ENCODE results near the gene HPCAL1.
A peak's percentile ranks its signal among the peaks of the same experiment; 100 is the strongest.

The HPCAL1 gene

DNA sequence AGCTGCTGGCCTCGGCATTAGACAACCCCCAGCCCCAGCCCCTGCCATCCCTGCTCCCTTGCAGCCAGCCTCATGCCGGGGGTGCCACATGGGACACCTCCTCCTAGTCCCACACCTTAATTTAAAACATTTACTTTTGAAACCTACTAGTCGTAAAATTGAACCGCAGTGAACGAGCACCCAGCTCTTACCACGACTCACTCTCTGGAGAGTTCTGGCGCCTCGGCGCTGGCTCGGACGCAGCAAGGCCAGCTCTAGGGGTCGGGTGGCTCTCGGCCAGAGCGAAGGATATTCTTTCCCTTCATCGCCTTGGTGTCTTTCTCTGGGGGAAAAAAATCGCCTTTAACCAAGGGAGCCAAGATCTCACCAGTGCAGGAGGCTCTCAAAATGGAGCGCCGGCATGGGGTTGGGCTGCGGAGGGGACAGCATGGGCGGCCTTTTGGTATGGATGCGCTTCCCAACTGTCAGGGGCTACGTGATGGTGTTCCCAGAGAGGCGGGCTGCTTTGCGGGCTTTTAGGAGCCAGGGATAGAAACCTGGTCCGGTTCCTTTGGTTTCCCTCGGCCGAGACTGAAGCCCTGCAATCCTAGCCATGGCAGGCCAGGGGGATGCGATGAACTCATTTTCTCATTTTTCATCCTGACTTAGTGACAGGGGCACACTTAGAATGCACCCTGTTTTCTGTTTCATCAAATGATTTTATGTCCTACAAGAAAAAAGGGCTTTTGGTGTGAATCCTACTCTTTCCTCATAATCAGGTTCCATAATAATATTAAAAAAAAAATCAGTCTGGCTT lies 2.0 kb downstream of the HPCAL1 start:
- no peak for DNase-seq

DNA sequence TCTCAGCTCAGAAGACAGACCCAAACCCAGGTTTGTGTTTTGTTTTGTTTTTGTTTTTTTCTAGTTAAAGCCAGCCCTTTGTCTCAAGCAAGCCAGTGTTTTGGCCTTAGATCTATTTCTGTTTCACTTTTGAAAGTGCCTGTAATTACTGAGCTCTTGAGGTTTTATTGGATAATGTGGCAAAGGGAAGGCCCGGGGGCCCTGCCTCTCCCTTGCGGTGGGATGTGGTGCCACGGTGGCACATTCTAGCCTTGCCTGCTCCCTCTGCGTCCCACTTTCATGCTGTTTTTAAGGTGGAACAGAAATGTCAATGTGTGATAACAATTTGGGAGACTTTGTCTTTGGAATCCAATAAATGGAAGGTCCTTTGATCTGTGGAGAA lies 2.5 kb downstream of the HPCAL1 start:
- DNase-seq, result peak; percentile 77

DNA sequence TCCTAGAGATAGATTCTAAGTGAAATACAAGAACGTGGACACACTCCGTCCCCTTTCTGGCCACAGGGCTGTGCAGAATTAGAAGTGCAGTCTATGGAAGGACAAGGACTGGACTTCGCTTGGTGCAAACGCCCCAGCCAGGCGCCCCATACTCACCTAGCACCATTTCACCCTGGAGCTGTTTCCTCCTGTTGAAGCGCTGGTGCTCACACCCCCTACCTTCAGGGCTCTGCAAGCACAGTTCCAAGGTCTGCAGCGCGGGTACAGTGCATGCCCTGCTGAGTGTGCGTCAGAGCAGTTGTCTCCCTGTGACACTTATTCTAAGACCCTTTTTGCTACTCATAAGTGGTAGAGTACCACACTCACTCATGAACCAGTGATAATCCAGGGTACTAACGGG lies 3.0 kb downstream of the HPCAL1 start:
- DNase-seq, result peak; percentile 24

DNA sequence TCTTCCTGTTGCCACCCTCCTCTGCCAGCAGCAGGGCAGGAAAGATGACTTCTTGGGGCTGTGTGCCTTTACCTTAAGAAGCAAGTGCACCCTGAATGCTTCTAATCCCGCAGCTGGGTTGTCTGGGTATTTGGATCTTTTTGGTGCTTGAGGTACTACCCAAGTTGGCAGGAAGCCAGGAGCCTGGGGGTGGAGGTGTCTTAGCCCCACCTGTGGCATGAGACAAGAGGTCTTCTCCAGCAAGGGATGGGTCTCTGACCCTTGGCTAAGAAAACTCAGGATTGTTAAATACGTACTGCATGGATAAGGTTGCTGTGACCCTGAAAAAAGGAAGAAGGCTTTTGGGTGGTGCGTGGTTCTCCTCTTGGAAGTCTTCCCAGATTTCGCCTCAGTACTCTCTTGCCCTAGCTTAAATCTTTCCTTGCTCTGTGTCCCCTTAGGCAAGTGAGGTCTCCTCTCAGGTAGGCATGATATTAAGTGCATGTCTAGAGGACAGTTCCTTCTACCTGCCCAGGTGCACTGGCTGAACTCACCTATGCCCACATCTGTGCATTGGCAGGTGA lies 4.3 kb downstream of the HPCAL1 start:
- DNase-seq, result no peak

DNA sequence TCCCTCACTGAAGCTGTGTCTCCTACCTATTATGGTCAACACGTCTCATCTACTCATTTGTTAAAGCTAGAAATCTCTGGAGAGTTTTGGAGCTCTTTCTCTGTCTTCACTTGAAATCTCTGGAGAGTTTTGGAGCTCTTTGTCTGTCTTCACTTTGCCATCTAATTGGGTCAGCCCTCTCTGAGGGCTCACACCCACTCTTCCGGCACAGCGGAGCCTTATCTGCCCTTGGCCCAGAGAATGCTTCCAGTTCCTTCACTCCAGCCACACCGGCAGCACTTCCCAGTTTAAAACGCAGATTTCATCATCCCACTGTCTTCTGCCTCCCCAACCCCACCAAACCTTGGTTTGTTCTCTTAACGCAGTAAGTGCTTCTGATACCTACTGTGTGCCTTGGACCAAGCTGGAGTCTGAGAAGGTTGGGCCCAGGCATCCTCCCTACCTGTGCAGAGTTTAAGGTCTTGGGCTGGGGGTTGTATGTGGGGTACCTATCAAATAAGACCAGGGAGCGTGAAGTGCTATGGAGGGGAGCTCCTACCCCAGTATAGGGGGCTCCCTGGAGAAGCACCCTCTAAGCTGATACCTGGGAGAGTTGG lies 5.0 kb downstream of the HPCAL1 start:
- DNase-seq, result no peak

DNA sequence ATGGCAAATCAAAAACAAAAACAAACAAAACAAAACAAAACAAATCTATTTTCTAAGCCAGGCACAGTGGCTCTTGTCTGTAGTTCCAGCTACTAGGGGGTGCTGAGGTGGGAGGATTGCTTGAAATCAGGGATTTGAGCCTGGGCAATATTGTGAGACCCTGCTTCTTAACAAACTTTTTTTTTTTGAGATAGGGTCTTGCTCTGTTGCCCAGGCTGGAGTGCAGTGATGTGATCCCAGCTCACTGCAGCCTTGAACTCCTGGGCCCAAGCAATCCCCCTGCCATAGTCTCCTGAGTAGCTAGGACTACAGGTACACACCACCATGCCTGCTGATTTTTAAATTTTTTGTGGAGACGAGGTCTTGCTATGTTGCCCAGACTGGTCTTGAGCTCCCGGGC lies 6.2 kb downstream of the HPCAL1 start:
- no peak for DNase-seq

DNA sequence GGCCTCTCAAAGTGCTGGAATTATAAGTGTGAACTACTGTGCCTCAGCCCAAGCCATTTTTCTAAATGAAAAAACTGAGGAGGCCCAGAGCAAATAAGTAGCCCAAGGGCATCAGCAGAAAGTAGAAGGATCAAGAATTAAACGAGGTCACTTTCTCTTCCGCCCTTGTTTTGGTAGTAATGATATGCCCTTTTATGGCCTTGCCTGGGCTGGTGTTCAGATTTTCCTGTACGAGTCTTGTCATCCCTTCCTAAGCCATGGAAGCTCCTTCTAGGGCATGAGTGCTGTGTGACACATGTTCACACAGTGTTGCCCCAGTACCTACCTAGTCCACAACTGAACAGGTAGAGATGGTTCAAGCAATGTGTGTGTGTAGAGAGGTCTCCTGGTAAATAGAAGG lies 6.6 kb downstream of the HPCAL1 start:
- no peak for DNase-seq

DNA sequence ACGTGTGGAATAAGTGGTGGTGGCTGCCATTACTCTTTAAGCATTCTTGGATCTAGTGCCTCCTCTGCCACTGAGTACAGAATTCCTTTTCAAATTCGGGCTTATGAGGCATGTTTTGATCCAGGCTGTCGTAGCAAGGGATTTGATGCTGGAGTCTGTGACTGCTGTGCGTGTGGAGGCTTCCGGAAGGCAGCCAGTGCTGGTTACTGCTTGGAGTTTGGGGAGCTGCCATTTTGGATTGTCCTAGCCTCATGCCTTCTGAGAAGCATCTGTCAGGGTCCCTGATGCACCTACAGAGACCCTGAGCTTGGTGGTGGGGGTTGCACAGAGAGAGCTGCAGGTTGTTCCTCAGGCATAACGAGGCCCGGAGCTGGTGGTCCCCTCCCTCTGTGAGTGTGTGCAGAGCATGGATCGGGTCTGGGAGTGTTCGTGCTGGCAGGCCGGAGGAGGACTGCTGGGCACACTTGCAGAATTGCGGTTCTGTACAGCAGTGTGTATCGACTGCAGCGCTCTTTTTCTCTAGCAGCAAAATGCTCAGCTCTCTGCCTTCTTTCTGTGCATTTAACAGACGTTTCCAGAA lies 7.7 kb downstream of the HPCAL1 start:
- DNase-seq, result no peak

DNA sequence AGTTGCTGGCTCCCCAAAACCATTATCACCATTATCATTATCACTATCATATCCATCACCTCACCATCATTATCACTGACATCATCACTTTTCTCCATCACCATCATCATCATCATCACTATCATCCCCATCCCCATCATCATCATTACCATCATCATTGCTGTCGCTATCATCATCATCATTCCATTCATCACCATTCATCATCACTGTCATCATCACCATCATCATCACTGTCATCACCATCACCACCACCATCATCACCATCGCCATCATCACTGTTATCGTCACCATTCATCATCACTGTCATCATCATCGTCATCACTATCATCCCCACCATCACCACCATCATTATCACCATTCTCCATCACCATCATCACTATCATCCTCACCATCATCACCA lies 9.0 kb downstream of the HPCAL1 start:
- DNase-seq, result no peak

DNA sequence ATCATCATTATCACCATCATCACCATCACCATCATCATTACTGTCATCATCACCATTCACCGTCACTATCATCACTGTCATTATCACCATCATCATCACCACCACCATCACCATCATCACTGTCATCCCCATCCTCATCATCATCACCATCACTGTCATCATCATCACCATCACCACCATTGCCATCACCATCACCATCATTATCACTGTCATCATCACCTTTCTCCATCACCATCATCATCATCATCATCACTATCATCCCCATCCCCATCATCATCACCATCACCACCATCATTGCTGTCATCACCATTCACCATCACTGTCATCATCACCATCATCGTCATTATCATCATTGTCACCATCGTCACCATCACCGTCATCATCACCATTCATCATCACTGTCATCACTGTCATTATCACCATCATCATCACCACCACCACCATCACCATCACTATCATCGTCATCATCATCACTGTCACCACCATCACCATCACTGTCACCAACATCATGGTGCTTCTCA lies 9.8 kb downstream of the HPCAL1 start:
- DNase-seq, result no peak

DNA sequence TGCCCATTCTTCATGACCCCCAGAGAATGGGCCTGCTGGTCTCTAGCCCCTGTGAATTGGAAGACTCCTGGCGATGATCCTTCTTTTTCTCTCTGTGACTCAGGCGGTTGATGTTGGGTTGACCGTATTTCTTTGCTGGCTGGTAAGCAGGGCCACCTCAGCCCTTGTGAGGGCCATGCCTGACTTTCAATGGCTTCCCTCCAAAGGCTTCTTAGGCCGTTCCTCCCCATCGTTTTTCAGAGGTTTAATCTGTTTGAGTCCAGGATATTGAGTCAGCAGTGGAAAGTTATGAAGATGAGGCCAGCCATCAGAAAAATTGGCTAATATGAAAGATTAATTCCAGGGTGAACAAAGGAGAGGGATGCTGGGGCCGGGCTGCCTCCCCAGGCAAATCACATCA lies 13.6 kb downstream of the HPCAL1 start:
- DNase-seq, result no peak

DNA sequence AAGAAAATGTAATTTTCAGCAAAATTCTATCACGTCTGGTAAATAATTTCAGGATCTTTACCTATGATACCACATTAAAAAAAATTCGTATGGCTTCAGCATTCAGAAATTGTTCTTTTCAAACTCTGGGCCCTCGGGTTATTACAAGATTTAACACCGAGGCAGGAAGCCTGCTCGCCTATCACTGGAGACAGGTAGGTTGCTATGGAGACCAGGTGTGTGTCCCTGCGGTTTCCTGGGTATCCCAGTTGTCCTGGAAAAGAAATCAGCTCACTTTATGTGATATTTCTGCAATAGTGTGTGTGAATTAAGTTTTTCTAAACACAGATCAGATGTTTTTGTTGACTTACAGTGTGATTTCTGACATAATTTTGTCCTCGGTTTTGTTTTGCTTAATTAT lies 14.2 kb downstream of the HPCAL1 start:
- no peak for DNase-seq

DNA sequence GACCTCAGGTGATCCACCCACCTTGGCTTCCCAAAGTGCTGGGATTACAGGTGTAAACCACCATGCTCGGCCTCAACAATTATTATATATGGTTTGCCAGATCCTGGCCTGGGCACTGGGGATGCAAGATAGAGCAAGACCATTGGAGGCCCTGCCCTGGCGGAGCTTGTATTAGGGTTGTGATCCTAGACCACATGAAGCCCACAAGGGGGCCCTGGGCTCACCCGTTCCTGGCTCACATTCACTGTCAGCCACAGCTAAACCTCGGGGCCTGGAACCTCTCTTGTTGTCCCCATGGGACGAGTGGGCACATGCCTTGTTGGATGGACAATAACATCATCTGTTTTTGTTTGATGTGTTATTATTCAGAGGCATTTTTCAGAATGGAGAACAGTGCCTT lies 14.9 kb downstream of the HPCAL1 start:
- DNase-seq, result no peak

DNA sequence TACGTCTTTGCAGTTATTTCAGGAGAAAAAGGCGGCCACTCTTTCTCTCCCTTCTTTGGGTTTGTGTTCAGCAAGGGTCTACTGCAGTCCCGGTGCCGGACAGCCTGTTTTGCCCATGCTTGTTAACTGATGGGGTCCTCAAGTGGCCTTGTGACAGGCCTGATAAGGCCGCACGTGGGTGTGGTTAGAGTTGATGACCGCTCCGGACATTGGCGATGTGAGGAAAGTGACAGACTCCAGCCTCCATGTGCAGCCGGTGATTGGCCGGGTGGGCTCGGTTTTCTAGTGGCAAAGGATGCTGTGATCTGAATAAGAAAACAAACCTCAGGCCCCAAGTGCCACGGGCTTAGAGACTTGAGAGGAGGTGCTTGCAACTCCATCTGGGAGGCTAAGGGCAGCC lies 15.6 kb downstream of the HPCAL1 start:
- no peak for DNase-seq

DNA sequence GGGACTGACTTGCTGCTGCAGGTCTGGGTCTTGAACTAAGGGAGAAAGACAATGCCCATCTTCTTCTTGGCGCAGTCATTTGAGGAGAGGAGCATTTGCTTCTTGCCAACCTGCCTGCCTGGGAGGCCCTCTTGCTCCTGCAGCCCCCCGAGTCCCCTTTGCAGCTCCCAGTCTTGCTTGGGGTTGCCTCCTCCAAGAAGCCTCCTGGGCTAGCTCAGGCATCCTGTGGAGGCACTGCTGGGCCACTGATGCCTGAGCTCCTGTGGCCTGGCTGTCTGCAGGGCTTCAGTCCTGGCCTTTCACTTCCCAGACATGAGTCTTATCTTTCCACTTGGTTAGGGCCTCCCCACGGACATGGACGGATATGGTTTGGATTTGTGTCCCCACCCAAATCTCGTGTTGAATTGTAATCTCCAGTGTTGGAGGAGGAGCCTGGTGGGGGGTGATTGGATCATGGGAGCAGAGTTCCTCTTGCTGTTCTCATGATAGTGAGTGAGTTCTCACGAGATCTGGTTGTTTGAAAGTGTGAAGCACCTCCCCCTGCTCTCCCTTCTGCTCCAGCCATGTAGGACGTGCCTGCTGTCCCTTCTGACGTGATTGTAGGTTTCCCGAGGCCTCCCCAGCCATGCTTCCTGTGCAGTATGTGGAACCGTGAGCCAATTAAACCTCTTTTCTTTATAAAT lies 17.3 kb downstream of the HPCAL1 start:
- no peak for DNase-seq

DNA sequence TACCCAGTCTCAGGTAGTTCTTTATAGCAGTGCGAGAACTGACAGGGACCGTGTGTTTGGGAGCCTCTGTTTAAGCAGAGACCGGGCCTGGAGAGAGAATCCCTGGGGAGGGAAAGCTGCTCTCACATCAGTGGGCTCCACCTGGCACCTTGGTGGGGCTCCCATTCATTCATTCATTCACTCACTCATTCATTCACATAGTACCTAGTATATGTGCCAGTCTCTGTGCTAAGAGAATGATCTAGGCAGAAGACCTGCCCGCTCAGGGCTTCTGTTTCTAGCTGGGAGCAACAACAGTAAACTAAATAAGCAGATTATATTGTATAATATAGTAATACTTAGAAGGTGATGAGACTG lies 17.8 kb downstream of the HPCAL1 start:
- no peak for DNase-seq

DNA sequence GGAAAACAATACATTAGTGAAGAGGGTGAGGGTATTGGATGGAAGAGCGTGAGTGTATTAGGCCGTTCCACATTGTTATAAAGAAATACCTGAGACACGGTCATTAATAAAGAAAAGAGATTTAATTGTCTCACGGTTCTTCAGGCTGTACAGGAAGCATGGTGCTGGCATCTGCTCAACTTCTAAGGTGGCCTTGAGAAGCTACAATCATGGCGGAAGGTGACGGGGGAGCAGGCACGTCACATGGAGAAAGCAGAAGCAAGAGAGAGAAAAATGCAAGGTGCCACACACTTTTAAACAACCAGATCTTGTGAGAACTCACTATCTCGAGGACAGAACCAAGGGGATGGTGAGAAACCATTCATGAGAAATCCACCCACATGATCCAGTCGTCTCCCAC lies 18.2 kb downstream of the HPCAL1 start:
- no peak for DNase-seq

DNA sequence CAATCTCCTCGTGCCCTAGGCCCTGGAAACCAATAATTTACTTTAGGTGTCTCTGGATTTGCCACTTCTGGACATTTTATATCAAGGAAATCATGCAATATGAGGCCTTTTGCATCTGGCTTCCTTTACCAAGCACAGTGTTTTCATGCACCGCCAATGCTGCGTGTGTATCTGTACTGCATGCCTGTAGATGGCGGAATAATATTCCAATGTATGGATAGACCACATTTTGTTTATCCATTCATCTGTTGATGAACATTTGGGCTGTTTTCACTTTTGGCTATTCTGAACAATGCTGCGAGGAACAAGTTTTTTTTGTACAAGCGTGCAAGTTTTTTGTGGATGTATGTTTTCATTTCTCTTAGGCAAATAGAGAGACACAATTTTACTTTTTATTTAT lies 18.9 kb downstream of the HPCAL1 start:
- no peak for DNase-seq

DNA sequence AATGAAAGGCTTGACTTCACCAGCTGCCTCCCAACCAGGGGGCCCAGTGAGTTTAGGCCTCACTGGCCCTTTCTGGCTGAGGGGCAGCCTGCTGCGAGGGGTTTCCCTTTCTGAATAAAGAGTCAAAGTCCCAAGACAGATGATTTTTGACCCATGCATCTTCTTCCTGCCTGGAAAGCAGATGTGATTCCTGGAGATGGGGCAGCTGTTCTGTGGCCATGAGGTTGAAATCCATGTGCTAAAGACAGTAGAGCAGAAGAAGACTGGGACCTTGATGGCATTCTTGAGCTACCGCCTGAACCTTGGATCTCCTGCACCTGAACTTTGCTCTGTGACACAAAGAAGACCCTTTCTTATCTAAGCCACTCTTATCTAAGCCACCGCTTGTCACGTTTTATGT lies 19.8 kb downstream of the HPCAL1 start:
- no peak for DNase-seq

DNA sequence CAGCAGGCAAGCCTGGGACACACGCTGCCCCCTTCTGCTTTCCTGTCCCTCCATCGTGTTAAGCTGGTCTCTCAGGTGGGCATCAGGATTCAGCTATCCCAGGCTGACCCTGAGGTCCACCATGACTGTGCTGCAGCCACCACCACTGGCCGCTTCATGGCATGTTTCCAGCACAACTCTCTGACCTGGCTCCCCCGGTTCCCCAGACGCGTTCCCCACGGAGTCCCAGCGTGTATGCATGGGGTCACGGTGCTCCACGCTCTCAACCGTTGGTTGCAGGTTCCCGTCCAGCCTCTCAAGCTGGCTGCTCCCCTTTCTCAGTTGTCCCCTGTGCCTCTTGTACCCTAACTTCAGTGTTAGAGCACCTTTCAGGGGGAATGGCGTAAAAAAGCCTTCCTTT lies 20.3 kb downstream of the HPCAL1 start:
- no peak for DNase-seq

DNA sequence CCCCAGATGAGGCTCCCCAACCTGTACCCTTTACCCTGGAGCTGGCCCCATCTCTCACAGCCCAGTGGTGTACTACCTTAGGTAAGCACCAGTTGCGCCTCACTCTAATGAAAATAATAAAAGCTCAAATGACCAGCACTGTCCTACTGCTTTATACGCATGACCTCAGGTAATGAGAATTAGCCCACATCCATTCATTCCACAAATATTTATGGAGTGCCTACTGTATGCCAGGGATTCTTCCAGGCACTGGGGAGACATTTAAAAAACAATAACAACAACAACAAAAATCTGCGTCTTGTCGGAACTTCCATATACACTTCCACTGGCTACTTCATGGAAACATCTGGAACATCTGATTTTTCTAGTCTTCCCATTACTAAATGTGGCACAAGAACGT lies 20.8 kb downstream of the HPCAL1 start:
- DNase-seq, result no peak

DNA sequence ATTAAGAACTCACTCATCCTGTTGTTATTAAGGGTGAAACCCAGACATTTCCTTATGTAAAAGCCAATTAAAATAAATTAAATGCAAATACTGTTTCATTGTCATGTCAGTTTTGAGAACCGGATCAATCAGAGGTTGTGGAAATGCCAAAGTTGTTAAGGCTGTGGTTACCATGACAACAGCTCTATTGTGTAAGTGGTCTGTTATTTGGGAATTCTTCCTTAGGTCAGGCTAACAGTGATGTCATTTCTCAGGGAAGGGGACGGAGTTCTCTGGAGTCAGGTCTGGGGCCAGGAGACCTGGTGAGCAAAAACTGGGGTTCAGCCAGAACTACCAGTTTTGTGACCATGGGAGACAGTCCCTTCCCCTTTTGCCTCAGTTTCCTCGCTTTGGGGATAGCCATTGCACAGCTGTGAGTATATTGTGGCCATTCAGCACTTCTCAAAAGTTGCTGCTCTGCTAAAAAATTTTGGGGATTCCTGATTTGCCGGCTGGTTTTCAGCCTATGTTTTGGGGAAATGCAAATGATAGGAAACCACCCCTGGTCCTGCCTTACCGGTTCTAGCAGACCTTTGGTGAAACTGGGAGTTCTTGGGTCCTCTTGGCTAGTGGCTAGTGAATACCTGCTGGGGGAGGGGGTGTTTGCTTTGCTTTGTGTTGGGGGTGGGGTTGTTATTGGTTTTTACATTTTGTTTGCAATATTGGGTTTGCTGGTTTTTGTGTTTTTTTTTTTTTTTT lies 21.6 kb downstream of the HPCAL1 start:
- DNase-seq, result no peak

All from central memory CD4-positive, alpha-beta T cell (primary cell).